Ammon's horn (tissue), 1 donor: Measurements from ENCODE around the gene NEK1.
A peak's percentile ranks its signal among the peaks of the same experiment; 100 is the strongest.
"Not testable (repeated sequence)": the region's sequence is repeated elsewhere in the genome, so short reads cannot be mapped to it uniquely, and the experiment has no call there.

Source experiments
- DNase-seq: peaks from one replicate; pipeline ENCODE4 v3.0.0-alpha.2; 2016; ENCODE audit warnings: low spot score

The NEK1 gene

DNA sequence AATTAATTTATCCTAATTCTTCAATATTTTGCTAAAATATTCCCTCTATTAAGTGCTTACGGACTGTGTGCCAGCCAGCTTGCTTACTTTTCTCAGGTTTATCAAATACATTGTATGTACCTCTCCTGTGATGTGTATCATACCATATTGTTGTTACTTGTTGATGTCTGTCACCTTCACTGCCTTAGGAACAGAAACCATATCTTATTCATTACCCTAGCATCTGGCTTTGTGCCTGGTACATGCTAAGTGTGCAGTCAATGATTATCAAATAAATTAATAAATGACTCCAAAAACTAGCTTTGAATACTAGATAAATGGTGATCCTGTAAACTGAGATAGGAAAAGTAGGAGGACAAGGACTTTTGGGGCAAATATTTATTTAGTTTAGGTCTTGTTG lies 14.9 kb upstream of the NEK1 start:
- no peak for DNase-seq

GRCh38 chr4:169626331-169627282 lies 14.2 kb upstream of the NEK1 start:
- no peak for DNase-seq

GRCh38 chr4:169625886-169626285 lies 13.5 kb upstream of the NEK1 start:
- no peak for DNase-seq

DNA sequence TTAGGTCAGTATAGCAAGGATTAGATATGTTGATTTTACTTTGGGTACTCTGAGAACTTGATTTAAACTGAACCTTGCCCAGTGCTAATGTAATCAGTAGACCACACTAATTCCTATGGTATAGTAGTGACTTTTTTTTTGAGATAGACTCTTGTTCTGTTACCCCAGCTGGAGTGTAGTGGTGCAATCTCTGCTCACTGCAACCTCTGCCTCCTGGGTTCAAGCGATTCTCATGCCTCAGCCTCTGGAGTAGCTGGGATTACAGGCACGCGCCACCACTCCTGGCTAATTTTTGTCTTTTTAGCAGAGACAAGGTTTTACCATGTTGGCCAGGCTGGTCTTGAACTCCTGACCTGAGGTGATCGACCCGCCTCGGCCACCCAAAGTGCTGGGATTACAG lies 11.6 kb upstream of the NEK1 start:
- not testable (repeated sequence) for DNase-seq

- DNase-seq: no peak
Measured at GRCh38 chr4:169622566-169622965, 10.2 kb upstream of the NEK1 start.

- DNase-seq: no peak
Measured at GRCh38 chr4:169621731-169622492, 9.5 kb upstream of the NEK1 start.

DNA sequence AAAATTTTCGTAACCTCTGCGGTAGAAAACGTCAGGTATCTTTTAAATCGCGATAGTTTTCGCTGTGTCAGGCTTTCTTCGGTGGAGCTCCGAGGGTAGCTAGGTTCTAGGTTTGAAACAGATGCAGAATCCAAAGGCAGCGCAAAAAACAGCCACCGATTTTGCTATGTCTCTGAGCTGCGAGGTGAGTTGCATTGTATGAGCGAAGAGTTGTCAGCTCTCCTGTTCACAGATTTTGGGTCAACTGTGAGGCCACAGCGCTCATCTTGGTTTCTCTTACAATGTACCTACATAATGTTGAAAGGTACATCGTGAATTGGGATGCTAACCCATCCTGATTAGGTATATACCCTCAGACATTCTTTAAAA lies 8.5 kb upstream of the NEK1 start:
- DNase-seq: peak; percentile 21

DNA sequence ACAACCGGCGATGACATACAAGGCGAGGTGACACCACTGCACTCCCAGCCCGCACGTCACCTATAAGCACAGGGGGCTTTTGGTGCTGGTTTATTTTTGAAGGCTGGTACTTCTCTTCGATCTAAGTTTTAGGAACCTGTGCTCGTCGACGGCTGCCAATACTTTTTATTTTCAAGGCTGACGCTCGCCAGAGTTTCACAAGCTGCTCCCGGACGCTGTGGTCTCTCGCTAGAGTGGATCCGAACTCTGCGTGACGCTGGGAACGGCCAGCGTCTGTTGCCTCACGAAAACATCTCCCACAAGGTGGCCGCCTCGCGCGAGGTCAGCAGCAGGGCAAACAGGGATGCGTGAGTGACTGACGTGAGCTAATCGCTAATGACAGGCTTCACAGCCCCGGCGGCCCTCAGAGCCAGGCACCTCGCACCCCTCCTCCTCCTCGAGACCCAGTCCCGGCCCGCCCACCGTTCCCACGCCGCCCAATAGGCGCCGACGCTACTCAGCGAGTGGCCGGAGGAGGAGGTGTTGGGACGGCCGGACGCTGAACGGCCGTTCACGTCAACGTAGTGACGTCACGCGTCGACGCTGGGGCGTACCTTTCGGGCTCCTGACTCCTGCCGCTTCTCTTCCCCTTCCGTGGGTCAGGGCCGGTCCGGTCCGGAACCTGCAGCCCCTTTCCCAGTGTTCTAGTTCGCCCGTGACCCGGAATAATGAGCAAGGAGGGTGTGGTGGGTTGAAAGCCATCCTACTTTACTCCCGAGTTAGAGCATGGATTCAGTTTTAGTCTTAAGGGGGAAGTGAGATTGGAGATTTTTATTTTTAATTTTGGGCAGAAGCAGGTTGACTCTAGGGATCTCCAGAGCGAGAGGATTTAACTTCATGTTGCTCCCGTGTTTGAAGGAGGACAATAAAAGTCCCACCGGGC lies 7.8 kb upstream of the NEK1 start, which contains the start of gene CLCN3:
Gene CLCN3, plus strand, starts transcription at position 621 of the 922 bp plus-strand sequence. CDS start 15,351 bp downstream, outside the sequence.
- peak; percentile 100 for DNase-seq

- DNase-seq: peak; percentile 65
Measured at GRCh38 chr4:169619518-169619957, 7.2 kb upstream of the NEK1 start.

DNA sequence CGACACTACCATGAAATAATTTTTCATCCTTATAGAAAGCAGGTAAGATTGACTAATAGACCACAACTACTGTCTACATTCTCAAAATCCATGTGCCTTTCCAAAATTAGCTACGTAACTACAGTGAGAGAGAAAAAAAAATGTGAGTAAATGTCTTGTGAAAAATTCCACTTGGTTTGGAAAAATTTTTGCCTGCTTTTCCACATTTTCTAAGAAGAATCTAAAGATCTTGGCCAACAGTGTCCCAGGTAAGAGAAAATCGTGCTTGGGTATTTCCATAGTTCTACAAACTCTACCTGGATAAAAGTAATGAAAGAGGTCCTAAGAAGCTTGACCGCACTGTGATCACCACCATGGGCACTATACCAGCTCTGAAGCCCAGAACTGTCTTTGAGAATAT lies 6.6 kb upstream of the NEK1 start:
- DNase-seq: no peak

- no peak for DNase-seq
Measured at GRCh38 chr4:169618286-169618685, 5.9 kb upstream of the NEK1 start.

GRCh38 chr4:169617306-169617705 lies 4.9 kb upstream of the NEK1 start:
- no peak for DNase-seq

GRCh38 chr4:169616846-169617245 lies 4.5 kb upstream of the NEK1 start:
- no peak for DNase-seq

- no peak for DNase-seq
Measured at GRCh38 chr4:169615467-169616106, 3.2 kb upstream of the NEK1 start.

DNA sequence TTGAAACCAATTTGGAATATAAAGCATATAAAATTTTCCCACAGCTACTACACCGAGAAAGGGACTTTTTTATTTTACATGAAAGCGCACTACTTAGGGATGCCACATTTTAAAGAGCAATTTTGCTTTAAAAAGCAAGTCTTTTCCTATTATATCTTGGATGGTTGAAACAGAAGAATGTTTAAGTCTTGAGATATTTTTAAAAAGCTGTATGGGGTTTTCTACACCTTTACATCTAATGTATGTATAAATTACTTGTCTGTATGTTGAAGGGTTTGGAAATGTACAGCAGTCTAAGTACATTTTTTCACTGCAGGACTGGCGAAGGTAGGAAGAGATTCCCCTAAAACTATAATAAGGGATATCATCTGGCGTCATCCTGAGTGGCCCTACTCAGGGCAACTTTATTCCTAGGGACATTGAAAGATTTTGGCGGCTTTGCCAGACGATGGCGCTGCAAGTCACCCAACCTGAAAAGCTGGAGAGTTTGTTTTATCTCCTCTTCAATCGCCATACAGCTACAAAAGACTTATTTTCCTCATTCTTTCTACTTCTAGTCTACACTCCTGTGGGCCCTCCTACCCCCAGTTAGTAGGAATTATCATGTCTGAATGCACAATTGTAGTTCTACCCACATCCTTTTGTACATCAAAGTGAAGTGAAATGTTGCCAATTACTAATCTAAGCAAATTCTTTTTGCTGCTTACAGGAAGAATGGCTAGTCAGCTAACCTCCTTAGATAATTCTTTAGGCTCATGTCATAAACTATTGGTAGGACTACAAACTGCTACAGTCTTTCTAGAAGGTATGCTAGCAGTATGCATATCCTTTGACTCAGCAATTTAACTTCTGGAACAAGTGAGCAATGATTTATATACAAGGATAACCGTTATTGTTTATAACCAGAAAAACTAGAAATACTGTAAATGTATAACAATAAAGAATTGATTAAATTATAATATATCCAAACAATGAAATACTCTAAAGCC lies 782 bp upstream of the NEK1 start:
- peak; percentile 89 for DNase-seq

- no peak for DNase-seq
Measured at GRCh38 chr4:169611157-169611556, 1.2 kb downstream of the NEK1 start.

DNA sequence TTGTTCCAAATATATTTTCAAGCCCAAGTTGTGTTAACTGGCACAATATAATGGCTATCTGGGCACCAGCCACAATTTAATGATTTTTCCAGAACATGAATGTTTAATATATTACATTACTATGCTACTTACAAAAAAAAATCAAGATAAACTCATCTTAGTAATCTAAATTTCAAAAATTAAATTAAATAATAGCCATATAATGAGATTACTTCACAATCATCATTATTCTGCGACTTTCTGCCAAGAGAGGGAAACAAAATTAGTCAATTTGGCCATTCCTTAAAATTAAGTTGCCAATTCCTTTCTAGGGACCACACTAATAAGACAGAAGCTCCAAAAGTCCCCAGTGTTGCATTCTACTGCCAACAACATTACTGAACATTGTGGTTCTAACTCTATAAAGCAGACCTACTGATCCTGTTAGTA lies 7.5 kb downstream of the NEK1 start:
- no peak for DNase-seq

- DNase-seq: no peak
Measured at GRCh38 chr4:169604131-169604900, 8.1 kb downstream of the NEK1 start.

GRCh38 chr4:169603312-169603711 lies 9.1 kb downstream of the NEK1 start:
- no peak for DNase-seq
